CD4-positive, alpha-beta T cell treated with Interleukin-10 for 1 hour (primary cell): ENCODE results near the gene KCNIP4.

Experiments used
- DNase-seq: peaks from one replicate; pipeline ENCODE4 v3.0.0-alpha.2; 2020

Gene KCNIP4

GRCh38 chr4:21753084-21753760 lies 195.3 kb downstream of the KCNIP4 start:
- DNase-seq: no peak

DNA sequence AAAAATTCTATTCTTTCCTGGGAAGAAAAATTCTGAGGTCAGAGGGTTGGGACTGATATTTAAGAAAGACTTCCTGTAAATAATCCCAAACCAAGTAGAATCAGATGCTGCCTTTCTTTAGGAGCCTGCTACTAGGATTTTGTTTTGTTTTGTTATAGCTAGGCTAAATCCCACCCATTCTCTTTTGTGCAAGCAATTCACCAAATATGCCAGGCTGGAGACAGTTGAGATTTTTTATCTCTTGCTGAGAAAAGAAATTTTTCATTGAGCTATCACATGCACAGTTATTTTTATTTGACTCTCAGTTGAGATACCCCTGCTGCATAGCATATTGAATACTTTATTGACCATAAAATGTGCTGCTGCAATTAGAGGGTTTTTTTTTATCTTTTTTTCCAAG lies 196.0 kb downstream of the KCNIP4 start:
- no peak for DNase-seq

DNA sequence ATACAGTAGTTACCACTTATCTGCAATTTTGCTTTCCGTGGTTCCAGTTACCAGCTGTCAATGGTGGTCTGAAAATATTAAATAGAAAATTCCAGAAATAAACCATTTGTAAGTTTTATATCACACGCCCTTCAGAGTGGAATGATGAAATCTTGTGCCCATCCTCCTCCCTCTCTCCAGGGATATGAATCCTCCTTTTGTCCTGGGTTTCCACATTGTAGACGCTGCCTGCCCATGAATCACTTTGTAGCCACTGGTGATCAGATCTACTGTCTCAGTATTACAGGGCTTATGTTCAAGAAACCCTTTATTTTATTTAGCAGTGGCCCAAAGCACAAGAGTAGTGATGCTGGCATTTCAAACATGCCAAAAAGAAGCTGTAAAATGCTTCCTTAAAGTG lies 198.6 kb downstream of the KCNIP4 start:
- DNase-seq: no peak

DNA sequence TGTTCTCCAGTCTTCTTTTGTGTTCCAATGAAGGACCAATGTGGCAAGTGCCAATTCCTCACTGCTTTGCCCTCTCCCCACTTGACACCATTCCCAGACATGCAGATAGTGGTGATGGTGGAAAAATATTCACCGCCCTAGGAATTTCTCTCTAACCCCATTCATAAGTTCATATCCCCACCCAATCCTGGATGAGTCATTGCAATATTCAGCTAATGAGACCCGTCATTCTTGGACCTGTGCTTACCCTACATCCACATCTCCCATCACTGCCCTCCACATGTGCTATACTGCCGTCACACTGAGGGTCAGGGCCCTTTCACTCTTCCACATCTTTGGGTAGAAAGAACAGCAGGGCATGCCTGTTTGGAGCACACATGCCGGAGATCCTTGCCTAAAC lies 199.2 kb downstream of the KCNIP4 start:
- no peak for DNase-seq

GRCh38 chr4:21744046-21744445 lies 204.5 kb downstream of the KCNIP4 start:
- DNase-seq: no peak

GRCh38 chr4:21742326-21742725 lies 206.2 kb downstream of the KCNIP4 start:
- DNase-seq: no peak

- no peak for DNase-seq
Measured at GRCh38 chr4:21738821-21739220, 209.8 kb downstream of the KCNIP4 start.

DNA sequence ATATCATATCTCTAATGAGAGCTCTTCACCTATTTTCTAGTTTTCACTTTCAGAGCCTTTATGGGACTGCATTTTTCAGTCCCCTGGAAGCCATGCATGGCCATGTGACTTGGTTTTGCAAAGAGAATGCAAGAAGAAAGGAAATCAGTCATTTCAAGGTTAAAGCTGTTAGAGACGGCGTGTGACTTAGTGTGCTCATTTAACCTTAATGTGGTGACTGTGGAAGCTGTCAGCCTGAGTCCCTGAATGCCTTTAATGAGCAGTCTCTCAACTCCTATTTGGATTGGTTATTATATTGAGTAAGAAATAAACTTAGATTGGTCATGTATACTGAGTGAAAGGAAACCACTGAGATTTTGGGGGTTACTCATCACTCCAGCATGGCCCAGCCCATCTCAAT lies 212.7 kb downstream of the KCNIP4 start:
- no peak for DNase-seq

DNA sequence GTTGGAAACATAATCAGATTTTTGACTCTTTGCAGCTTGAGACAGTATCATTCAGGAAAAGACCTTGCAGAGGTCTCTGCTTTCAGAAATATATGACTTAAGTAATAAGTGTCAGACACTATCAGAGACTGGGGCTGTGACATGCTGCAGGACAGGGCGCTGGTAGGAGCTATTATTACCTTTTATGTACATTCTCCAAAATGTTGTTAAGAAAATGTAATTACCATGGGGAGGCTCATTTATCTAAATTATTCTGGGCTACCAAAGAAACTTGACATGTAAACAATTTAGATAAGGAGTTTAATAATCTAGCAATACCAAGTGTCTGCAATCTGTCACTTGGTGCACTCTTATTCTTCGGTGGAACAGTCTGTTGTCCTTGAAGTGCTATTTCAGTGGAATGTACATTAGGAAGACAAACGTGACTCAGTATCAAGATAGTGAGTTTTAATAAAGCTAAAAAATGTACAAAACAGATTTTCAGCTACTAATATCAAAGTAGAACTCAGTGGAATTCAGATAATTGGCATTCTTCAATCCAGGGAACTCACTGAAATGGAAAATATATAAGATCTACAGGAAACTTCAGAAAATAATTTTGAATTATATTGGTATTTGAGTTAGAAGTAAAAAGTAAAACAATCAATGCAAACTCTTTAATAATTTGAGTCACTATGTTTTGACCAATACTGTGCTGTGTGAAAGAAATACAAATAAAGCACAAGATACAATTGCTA lies 214.5 kb downstream of the KCNIP4 start:
- no peak for DNase-seq

- no peak for DNase-seq
Measured at GRCh38 chr4:21728304-21728703, 220.3 kb downstream of the KCNIP4 start.

DNA sequence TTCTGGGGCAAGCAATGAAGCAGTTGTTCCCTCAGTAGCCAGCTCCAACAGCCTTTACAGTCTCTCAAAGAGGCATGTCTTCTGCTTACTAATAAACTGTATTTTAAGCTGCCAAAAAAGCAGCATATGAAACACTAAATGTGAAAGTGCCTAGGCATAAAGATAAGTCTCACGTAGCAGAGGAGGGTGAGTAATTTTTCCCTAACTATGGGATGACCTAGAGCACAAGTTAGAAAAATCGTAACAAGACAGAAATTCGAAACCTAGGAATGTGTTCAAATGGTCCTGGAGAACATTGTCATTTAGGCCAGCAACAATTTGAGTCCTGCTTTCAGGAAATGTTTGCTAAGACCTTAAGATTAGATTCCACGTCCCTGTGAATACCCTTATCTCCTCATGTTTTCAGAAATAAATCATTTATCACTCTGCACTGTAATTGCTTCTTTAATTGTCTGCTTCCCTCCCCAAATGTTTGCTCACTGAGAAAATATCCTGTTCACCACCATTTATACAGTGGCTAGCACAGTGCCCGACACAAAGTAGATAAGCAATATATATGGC lies 222.2 kb downstream of the KCNIP4 start:
- no peak for DNase-seq

DNA sequence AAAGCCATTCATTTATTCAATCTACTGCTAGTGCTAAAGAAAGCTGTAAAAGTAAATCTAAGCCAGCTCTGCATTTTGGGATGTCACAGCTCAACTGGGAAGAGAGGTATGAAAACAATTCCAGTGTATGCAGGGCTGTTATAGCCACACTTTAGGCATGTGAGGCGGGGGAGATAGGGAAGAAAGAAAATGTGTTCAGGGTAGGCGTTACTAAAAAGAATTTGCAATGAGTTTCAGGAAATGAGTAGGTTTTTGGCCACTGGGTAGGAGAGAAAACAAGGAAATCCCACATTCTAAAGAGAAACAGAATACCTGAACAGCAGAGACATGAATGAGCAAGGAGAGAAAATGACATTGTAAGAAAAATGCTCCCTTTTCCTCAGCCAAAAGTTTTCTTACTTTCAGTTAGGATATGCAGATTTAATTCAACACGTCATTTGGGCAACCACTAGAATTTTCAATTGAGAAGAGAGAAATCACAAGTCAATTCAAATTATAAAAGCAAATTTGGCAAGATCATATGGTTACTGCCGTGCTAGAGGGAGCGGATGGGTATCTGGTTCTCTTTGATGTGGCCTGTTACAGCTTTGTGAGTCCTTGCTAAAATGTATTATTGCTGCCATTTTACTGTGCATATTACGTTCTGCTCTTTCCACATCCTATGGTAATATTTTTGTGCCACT lies 226.3 kb downstream of the KCNIP4 start:
- no peak for DNase-seq

- no peak for DNase-seq
Measured at GRCh38 chr4:21716531-21716930, 232.0 kb downstream of the KCNIP4 start.

DNA sequence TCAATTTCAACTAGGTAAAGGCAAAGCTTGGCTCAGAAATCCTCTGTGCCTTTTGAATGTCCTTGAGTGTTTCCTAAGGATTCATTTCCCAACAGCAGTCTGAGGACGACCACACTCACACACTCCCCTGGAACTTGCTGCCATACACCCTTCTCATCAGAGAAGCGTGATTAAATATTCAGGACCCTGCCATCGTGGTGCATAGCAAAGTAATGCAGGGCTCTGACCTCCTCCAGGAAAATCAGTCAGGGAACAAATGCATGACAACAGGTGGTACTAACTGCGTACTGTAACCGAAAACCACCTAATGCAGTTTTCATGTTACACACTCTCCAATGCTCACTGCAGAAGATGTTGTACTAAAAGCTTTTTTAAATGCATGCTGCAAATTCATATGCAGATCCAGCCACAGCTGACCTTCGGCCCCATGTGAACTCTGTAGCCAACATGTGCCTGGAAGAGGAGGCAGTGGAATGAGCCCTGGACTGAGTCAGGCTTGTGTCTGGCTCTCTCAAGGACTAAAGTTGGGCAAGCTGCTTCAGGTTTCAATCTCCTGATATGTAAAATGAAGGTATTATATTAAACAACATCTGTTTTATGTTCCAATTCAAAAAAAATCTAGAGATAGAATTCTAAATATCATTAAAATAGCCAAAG lies 238.3 kb downstream of the KCNIP4 start:
- no peak for DNase-seq

- no peak for DNase-seq
Measured at GRCh38 chr4:21709761-21710160, 238.8 kb downstream of the KCNIP4 start.

- DNase-seq: no peak
Measured at GRCh38 chr4:21709031-21709430, 239.5 kb downstream of the KCNIP4 start.

DNA sequence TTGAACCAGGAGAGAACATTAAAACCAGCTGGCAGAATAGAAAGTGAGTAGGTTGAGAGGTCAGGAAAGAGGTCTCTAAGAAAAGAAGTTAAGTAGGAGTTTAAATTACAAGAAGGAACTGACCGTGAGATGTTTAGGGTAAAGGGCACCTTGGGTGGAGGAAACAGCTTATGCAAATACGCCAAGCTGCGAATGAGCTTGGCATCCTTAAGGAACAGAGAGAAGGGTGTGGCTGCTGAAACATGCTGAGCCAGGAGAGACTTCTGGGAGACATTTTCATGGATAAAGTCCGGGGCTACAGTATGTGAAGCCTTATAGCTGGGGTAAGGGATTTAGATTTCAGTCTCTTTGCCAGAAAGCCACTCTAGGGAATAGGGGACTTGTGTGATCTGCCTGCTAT lies 249.1 kb downstream of the KCNIP4 start:
- no peak for DNase-seq

GRCh38 chr4:21697583-21697982 lies 251.0 kb downstream of the KCNIP4 start:
- DNase-seq: no peak

DNA sequence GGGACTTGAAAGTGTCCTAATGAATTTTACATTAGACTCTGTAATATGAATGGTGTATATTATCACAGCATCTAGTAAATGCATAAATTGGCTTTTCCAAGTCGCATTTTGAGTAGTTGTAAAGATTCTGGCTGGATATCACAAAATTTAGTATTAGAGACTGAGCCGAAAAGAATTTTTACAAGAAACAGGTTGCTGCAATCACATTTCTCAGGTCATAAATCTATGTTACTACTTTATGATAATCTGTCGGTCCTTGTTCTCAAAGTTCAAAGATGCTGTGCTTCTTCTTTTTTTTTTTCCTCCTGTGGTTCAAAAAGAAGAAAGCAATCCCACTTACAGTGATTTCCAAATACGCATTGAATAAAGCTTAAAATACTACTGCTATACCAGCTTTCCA lies 253.4 kb downstream of the KCNIP4 start:
- DNase-seq: no peak

GRCh38 chr4:21692241-21692640 lies 256.3 kb downstream of the KCNIP4 start:
- DNase-seq: no peak

GRCh38 chr4:21688596-21689265 lies 259.8 kb downstream of the KCNIP4 start:
- DNase-seq: no peak

GRCh38 chr4:21685911-21686310 lies 262.7 kb downstream of the KCNIP4 start:
- no peak for DNase-seq
